22Rv1 (cell line): Measurements from ENCODE around the gene CFLAR.

ENCODE experiments used
- ZFX ChIP-seq: fragments of 450-650 bp; IDR thresholded peaks from 2 replicates; pipeline ENCODE4 v1.6.1; 2017; ENCODE audit warnings: antibody characterized with exemption, borderline replicate concordance
- TF ChIP-seq, protein P1 (sequence below): fragments of 450-650 bp; IDR thresholded peaks from 2 replicates; pipeline ENCODE4 v1.5.1; 2017; ENCODE audit warnings: mild to moderate bottlenecking

GRCh38 chr2:201127152-201127511 is 11.2 kb downstream of the CFLAR start:
- TF ChIP-seq, protein P1, sequence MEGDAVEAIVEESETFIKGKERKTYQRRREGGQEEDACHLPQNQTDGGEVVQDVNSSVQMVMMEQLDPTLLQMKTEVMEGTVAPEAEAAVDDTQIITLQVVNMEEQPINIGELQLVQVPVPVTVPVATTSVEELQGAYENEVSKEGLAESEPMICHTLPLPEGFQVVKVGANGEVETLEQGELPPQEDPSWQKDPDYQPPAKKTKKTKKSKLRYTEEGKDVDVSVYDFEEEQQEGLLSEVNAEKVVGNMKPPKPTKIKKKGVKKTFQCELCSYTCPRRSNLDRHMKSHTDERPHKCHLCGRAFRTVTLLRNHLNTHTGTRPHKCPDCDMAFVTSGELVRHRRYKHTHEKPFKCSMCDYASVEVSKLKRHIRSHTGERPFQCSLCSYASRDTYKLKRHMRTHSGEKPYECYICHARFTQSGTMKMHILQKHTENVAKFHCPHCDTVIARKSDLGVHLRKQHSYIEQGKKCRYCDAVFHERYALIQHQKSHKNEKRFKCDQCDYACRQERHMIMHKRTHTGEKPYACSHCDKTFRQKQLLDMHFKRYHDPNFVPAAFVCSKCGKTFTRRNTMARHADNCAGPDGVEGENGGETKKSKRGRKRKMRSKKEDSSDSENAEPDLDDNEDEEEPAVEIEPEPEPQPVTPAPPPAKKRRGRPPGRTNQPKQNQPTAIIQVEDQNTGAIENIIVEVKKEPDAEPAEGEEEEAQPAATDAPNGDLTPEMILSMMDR: no peak
- no peak for TF ChIP-seq ZFX
